Ishikawa (cell line): ENCODE data around the gene PIGS.

Source experiments
- CREB1 ChIP-seq: IDR thresholded peaks from 2 replicates; pipeline ENCODE4 v1.6.1; 2012; ENCODE audit warnings: low read depth
- EGR1 ChIP-seq: IDR thresholded peaks from 2 replicates; pipeline ENCODE4 v1.6.1; 2012
- EP300 ChIP-seq: IDR thresholded peaks from 2 replicates; pipeline ENCODE4 v1.6.1; 2012; ENCODE audit warnings: borderline replicate concordance
- FOXM1 ChIP-seq: IDR thresholded peaks from 2 replicates; pipeline ENCODE4 v1.6.1; 2012; ENCODE audit warnings: low read depth, borderline replicate concordance
- NFIC ChIP-seq: IDR thresholded peaks from 2 replicates; pipeline ENCODE4 v1.6.1; 2012
- TAF1 ChIP-seq: IDR thresholded peaks from 2 replicates; pipeline ENCODE4 v1.6.1; 2012; ENCODE audit warnings: low read depth, mild to moderate bottlenecking
- YY1 ChIP-seq: IDR thresholded peaks from 2 replicates; pipeline ENCODE4 v1.6.1; 2012; ENCODE audit warnings: low read depth
- TF ChIP-seq, protein P1 (sequence below): IDR thresholded peaks from 2 replicates; pipeline ENCODE4 v1.6.1; 2012; ENCODE audit warnings: low read depth, mild to moderate bottlenecking
- TF ChIP-seq, protein P2 (sequence below): IDR thresholded peaks from 2 replicates; pipeline ENCODE4 v1.6.1; 2012
- TF ChIP-seq, protein P3 (sequence below): IDR thresholded peaks from 2 replicates; pipeline ENCODE4 v1.6.1; 2012

DNA sequence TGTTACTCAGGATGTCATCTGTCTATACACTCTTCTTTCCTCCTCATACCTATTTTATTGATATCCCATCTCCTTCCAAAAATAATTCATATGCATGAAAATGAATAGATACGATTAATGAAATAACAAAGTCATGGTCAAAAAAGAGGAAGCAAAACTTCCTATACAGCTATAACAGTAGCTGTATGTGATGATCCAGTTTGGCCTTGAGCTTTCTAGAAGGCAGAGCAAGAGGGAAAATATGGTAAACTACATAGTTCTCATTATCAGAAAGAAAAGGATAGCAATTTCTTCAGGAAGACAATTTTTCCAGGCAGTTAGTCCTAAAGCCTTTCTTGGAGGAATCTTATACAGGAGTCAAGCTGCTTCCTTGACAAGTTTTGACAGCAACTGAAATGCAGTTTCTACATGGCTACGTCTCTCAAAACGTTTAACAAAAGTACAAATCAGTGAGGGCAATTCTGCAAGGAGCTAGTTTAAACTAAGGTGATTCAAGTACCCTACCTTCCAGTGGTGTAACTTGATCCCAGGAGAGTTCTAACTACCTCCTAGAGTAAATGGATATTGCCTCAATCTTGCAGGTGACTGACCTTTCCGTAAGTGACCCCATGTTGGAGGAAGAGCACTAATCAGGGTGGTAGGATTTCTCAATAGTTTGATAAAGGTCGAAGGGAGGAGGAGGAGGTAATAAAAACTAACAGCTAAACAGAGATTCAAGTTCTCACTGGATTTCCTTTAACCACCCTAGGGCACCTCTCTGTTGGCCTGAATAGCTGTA, 26.5 kb upstream of the PIGS start:
- TF ChIP-seq EGR1 (no peak), YY1 (no peak), CREB1 (no peak), TAF1 (no peak), FOXM1 (no peak), EP300 (no peak), NFIC (no peak)
- TF ChIP-seq, protein P1, sequence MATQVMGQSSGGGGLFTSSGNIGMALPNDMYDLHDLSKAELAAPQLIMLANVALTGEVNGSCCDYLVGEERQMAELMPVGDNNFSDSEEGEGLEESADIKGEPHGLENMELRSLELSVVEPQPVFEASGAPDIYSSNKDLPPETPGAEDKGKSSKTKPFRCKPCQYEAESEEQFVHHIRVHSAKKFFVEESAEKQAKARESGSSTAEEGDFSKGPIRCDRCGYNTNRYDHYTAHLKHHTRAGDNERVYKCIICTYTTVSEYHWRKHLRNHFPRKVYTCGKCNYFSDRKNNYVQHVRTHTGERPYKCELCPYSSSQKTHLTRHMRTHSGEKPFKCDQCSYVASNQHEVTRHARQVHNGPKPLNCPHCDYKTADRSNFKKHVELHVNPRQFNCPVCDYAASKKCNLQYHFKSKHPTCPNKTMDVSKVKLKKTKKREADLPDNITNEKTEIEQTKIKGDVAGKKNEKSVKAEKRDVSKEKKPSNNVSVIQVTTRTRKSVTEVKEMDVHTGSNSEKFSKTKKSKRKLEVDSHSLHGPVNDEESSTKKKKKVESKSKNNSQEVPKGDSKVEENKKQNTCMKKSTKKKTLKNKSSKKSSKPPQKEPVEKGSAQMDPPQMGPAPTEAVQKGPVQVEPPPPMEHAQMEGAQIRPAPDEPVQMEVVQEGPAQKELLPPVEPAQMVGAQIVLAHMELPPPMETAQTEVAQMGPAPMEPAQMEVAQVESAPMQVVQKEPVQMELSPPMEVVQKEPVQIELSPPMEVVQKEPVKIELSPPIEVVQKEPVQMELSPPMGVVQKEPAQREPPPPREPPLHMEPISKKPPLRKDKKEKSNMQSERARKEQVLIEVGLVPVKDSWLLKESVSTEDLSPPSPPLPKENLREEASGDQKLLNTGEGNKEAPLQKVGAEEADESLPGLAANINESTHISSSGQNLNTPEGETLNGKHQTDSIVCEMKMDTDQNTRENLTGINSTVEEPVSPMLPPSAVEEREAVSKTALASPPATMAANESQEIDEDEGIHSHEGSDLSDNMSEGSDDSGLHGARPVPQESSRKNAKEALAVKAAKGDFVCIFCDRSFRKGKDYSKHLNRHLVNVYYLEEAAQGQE = no peak
- TF ChIP-seq, protein P2, sequence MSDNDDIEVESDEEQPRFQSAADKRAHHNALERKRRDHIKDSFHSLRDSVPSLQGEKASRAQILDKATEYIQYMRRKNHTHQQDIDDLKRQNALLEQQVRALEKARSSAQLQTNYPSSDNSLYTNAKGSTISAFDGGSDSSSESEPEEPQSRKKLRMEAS = no peak
- TF ChIP-seq, protein P3, sequence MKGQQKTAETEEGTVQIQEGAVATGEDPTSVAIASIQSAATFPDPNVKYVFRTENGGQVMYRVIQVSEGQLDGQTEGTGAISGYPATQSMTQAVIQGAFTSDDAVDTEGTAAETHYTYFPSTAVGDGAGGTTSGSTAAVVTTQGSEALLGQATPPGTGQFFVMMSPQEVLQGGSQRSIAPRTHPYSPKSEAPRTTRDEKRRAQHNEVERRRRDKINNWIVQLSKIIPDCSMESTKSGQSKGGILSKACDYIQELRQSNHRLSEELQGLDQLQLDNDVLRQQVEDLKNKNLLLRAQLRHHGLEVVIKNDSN = no peak
